GM13977 (cell line): ENCODE data around the gene PANX3.

Experiments used
- DNase-seq: peaks from one replicate; pipeline ENCODE4 v3.0.0; 2012; ENCODE audit warnings: low spot score
- CTCF ChIP-seq: IDR thresholded peaks from 2 replicates; pipeline ENCODE4 v1.5.1; 2012; ENCODE audit warnings: mild to moderate bottlenecking, control low read depth; ENCODE audit not compliant: insufficient read depth; ENCODE audit errors: extremely low read depth, missing control alignments
- in situ Hi-C: fragments of 300-500 bp; cut with MboI; formaldehyde crosslinking; loops from one replicate; pipeline ENCODE4 v1.12.0; 2022; ENCODE audit warnings: low sequenced_read_pairs, low pct_unique_long_range_greater_than_20kb, mixed read lengths, inconsistent platforms; ENCODE audit not compliant: unreplicated experiment

The PANX3 gene

GRCh38 chr11:124640666-124641065, 29.4 kb downstream of the PANX3 start:
- no peak for DNase-seq
- in situ Hi-C loops, result no loop called here
- no peak for TF ChIP-seq CTCF

- in situ Hi-C loops, result no loop called here
- no peak for TF ChIP-seq CTCF
- DNase-seq, result no peak
Measured at GRCh38 chr11:124642628-124643027, 31.4 kb downstream of the PANX3 start.

GRCh38 chr11:124643042-124643604, 31.9 kb downstream of the PANX3 start:
- no peak for TF ChIP-seq CTCF
- in situ Hi-C loops, result no loop called here
- no peak for DNase-seq

GRCh38 chr11:124643605-124644425, 32.6 kb downstream of the PANX3 start:
- TF ChIP-seq CTCF, result no peak
- DNase-seq, result no peak
- in situ Hi-C loops, result no loop called here

GRCh38 chr11:124644426-124645280, 33.4 kb downstream of the PANX3 start:
- TF ChIP-seq CTCF, result peak; percentile 78
- in situ Hi-C loops, result no loop called here

GRCh38 chr11:124646148-124646547, 34.9 kb downstream of the PANX3 start:
- TF ChIP-seq CTCF, result no peak
- no peak for DNase-seq
- in situ Hi-C loops, result no loop called here

More at GRCh38 chr11:124644426-124645280, 33.4 kb downstream of the PANX3 start:
- DNase-seq, result peak; percentile 35
